GF-D8 (cell line): ENCODE data around the gene ANO9.
"Not testable (repeated sequence)": the region's sequence is repeated elsewhere in the genome, so short reads cannot be mapped to it uniquely, and the experiment has no call there.

Experiments used
- DNase-seq: peaks from one replicate; lab custom pipeline; 2025; lab: John Stamatoyannopoulos, UW

Gene ANO9

GRCh38 chr11:471468-472145, 29.8 kb upstream of the ANO9 start:
- DNase-seq: no peak

DNA sequence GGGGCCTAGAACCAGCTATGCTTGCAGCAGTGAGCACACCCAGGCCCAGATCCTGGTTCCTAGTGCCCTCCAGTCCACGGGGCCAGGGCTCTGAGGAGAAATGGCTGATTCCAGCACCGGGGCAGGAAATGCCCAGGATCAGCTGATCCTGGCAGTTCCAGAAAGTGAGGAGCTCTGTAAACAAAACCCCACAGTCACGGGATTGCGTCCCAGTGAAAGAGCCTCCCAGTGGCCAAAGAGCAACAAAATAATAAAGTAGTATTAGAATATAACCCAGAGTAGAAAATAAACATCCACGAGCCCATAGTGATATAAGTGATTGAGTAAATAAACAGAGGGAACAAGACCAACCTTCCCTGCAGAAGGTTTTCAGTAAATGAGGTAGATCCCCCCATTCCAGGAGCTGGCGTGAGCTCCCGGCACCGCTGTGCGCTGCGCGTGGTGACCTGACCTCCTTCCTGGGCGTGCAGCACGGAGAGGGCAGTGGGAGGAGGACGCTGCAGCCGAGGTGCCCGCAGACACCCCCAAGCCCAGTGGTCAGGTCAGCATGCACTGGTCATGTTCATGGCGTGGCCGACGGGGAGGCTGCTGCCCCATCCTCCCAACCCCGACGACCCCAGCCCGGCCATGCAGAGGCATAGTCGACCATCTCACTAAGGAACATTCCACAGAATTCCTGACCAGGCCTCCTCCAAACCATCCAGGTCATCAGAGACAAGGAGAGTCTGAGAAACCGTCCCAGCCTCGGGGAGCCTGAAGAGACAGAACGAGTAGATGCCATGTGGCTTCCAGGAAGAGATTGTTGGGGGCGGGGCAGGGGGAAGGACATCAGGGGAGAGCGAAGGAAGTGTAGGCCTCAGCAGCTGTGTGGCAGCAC, 28.1 kb upstream of the ANO9 start:
- no peak for DNase-seq

- DNase-seq: not testable (repeated sequence)
Observed at GRCh38 chr11:469026-469683, 27.3 kb upstream of the ANO9 start.

DNA sequence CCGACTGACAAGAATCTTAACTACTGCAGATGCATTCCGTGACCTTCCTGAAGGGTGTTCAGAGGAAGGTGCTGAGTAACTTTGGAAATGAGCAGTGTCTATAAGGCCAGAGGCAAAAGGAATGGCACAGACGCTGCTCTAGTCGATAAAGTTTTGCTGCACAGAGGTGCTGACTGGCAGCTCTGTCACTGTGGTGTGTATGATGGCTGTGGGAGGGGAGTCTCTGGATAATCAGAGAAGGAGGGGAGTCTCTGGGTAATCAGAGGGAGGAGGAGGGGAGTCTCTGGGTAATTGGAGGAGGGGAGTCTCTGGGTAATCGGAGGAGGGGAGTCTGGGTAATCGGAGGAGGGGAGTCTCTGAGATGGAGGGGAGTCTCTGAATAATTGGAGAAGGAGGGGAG, 26.7 kb upstream of the ANO9 start:
- DNase-seq: no peak

DNA sequence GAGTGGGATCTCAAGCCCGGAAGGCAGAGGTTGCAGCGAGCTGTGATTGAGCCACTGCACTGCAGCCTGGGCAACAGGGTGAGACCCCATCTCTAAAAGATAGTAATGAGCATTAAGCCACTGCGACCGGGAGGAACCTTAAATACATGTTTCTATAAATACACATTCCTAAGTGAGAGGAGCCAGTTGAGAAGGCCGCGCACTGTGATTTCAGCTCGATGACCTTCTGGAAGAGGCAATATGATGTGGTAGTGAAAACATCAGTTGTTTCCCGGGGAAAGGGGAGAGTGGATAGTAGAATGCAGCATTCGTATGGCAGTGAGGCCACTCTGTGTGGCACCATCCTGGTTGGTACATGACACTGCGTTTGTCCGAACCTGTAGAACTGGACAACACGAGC, 26.2 kb upstream of the ANO9 start:
- no peak for DNase-seq

GRCh38 chr11:465896-466530, 24.2 kb upstream of the ANO9 start:
- DNase-seq: peak; percentile 5

- no peak for DNase-seq
Observed at GRCh38 chr11:464316-464715, 22.5 kb upstream of the ANO9 start.

GRCh38 chr11:462107-462890, 20.5 kb upstream of the ANO9 start:
- DNase-seq: no peak

- no peak for DNase-seq
Observed at GRCh38 chr11:461626-462025, 19.8 kb upstream of the ANO9 start.

DNA sequence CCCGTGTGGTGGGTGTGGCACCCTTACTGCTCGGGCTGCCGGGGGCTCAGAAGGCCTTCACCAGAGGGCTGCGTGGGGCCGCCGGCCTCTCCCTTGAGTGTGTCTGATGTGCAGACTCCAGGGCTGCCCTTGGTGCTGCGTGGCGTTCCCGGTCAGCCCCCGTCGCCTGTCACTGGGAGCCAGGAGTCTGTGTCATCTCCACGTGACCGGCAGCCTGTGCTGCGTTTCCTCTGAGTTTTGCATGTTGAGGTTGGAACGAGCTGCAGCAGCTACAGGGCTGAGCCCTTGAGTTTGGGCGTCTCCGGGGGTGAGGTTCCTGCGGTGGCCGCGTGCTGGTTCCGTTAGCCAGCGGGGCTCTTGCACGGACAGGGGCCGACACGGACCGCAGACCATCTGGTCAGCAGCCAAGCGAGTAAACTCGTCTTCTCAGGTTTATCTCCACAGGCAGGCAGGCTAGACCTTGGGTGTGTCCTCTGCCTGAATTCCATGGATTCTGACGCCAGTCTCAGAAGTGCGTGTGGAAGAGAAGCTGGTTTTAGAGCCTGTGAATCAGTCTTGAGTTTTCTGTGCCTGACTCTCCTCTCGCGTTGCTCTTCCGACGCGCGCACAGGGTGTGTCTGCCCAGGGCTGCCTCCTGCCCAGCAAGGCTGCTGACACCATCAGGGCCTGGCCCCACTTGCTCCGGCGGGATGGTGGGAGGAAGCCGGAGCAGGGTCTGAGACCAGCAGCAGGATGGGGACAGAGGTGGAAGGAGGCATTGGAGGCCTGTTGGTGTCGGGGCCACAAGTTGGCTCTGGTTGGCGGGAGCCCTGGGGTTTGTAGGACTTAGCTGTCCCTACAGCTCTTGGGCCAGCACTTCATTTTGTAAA, 18.8 kb upstream of the ANO9 start:
- no peak for DNase-seq

DNA sequence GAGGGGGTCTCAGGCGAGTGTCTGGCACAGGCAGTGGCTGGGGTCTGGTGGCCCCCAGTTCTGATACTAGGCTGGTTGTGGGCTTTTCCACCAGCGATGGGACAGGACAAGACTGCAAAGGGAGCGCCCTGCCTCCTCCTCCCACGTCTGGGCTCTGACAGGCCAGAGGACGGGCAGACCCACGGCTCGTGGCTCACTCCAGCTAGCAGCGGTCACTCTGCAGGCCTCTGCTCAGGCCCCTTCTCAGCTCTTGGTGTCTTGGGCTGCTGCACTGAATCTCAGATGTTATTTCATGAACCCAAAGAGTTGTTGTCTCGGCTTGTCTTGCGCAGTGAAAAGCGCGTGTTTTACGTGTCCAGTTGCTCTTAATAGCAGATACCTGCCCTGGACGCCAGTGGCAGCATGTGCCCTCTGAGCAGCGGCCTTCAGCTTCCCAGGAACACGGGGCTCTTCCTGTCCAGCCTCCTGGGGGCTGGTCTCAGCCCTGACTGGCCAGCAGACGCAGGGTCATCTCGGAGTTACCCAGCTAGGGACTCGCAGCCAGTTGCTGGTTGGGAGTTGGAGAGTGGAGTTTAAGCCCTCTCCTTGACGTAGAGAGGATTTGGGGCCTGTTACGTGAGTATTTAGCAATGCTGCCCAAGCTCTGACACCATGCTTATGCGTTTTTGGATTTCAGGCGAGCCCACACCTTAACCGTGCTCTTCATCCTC, 17.9 kb upstream of the ANO9 start:
- no peak for DNase-seq

DNA sequence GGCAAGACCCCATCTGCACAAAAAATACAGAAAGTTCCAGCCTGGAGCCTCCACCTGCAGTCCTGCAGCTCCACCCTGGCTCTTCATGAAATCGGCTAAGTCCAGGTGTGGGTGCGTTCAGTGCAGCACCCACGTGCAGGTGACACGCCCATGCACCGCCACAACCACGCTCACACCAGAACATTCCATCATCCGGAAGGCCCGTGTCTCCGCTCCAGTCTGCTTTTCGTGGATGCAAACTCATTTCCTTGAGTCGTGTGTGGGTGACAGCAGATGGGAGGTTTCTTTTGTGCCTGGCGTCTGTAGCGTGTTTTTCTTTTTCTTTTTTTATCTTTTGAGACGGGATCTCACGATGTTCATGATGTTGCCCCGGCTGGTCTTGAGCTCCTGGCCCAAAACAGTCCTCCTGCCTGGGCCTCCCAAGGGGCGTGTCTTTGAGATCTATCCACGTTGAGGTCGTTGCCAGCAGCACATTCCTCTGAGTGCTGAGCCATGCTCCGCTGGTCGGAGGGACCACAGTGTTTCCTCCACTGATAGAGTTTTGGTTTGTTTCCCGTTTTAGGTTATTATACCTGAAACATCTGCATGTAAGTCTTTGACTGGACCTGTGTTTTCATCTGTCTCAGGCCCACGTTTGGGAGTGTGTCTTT, 15.4 kb upstream of the ANO9 start:
- no peak for DNase-seq

DNA sequence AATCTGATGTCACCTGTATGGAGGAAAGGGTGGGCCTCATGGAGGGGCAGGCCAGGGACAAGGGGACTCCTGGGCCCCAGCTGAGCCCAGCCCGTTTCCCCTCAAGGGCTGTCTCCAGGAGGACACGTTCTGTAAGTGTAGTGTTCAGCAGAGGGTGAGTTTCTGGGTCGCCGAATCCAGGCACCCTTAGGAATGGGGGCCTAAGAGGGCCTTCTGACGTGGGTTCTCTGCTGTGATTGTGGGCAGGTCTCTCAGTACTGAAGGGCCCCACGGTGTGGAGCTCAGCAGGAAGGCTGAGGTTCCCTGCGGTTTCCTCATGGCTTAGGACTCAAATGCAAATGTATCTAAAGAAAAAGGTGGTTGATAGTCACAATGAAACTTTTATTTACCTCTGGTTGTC, 14.7 kb upstream of the ANO9 start:
- no peak for DNase-seq

DNA sequence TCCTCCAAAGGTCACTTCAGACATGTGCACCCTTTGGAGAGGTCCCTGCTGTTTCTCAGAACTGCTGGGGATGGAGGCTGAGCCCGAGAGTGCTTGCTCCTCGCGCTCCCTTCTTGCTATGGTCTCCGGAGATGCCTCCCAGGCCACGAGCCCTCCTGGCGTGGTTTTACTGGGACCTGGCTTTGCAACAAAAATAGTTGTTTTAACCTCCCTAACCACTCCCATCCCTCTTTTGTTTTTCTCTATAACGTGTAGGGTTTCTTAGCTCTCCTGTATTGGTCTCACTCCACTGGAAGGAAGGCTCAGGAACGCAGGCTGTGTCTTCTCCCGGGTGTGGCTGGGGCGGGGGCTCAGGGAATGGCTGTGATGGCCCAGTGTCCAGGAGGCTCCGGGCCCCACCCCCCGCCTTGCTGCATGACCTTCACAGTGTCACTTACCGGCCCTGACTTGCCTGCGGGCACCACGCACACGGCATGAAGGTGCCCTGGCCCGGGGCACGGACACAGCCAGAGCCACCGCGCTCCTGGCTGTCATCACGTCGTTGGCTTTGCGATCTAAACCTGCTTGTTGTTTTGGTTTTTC, 13.8 kb upstream of the ANO9 start:
- no peak for DNase-seq

DNA sequence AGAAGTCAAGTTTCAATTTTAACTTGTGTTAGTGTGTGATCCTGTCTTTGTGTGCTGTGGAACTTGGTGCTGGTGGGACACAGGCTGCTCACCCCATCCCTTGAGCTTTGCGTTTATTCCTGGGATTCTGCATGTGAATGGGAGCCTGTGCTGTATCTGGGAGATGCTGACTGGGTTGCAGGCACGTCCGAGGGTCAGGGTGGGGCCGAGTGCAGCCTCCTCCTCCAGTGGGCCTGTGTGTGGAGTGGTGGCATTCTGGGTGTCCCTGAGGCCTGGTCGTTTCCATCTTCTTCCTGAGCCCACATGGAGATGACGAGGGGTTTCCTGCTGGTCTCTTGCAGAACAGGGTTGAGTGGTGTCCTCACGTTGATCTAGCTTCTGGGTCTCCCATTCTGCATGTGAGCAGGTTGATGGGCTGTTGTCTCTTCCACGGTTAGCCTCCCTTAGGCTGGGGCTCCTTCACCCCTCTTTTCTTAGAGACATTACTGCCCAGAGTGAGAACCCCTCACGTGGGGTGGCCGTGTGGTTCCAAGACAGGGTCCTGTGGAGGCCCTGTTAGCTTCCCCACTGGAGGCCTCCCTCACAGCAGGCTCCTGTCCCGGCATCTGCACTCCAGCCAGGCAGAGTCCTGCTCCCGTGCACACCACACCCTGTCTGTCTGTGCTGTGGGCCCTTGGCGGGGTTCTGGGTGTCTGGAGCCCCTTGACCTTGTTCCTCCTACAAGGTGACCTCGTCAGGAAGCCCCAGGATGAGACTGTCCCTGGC, 13.2 kb upstream of the ANO9 start:
- DNase-seq: no peak

DNA sequence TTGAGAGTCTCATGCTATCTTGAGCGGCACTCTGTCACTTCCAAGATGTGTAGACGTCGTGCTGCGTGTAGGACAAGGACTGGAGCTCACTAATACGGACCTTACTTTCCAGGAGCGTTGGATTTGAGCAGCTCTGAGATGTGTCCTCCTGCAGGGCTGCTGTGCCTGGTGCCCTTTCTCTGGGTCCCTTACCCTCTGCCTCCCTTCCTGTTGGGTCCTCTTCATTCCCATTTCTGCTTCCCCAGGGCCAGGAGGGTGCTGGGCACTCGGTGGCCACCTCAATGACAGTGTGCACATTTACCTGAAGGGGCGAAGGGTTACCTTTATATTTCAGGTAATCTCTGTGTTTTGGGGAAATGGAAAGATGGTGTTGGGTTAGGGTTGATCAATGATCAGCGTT, 12.2 kb upstream of the ANO9 start:
- no peak for DNase-seq

DNA sequence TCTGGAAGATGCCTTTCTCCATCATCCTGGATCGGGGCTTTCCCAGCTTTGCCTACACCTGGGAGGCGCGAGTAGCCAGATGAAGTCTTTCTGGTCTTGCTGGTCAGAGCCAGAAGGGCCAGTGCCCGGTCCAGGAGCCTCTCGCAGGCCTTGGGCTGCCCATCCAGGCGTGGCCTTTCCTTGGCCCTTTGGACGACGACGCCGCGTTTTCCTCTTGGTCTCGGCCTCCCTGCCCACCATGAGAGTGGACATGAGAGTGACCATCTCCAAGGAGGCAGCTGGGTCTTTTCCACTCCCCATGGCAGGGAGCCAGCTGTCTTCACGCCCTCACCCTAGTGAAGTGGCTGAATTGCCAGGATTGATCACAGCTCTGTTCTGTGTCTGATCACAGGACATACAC, 11.8 kb upstream of the ANO9 start:
- no peak for DNase-seq

DNA sequence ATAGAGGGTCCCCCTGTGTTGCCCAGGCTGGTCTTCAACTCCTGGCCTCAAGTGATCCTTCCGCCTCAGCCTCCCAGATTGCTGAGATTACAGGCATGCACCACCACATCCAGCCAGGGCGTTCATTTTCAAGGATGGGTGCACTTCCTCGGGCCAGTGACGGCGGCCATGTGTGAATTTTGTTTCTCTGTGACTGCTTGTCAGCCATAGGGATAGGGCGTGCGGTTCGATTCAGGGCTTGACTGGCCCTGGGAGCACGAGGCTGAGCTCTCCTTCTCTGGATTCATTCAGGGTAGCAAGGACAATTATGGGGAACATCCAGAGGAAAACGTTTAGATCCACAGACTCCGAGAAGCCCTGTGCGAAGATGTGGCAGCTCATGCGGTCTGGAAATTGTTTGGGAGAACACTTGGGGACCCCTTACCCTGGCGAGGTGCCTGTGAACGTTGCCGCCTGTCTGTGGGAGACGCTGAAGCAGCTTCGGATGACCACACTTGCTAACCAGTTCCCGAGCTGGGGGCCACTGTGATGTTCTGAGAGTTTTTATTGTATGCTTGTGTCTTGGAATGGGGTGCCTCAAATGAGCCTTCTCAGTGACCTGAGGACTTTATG, 11.2 kb upstream of the ANO9 start:
- DNase-seq: no peak
